GM08714 (cell line): Measurements from ENCODE around the gene ATG13.

Experiments
- H3K4me3 ChIP-seq: fragments of 200-500 bp; sonication (Bioruptor generic); 2 replicates; pipeline ENCODE4 v1.5.1; 2014; ENCODE audit warnings: mild to moderate bottlenecking, low read length, inconsistent platforms
- ZNF274 ChIP-seq: IDR thresholded peaks from 2 replicates; pipeline ENCODE4 v1.6.1; 2012; ENCODE audit warnings: mild to moderate bottlenecking, low read depth, low read length

The ATG13 gene

GRCh38 chr11:46722566-46723358, 105.4 kb downstream of the ATG13 start:
- no peak for TF ChIP-seq ZNF274
- no peak overlapping the region for H3K4me3 ChIP-seq

DNA sequence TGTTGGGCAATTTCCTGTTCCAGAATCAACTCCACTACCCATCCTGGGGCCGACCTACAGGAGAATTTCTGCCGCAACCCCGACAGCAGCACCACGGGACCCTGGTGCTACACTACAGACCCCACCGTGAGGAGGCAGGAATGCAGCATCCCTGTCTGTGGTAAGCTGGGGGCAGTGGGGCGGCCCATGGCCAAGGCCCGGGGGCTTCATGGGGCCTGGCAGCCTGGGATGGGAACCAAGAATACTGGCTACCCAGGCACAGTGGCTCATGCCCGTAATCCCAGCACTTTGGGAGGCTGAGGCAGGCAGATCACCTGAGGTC, 106.0 kb downstream of the ATG13 start:
- no peak for TF ChIP-seq ZNF274
- no peak overlapping the region for H3K4me3 ChIP-seq

GRCh38 chr11:46724088-46724487, 106.7 kb downstream of the ATG13 start:
- no peak for TF ChIP-seq ZNF274
- H3K4me3 ChIP-seq, result no peak overlapping the region
